ENCODE results near the gene LRRC2.
"Not testable (repeated sequence)": the region's sequence is repeated elsewhere in the genome, so short reads cannot be mapped to it uniquely, and the experiment has no call there.

Gene LRRC2

GRCh38 chr3:46585799-46586693 is 19.9 kb upstream of the LRRC2 start:
- no peak for DNase-seq
- intact Hi-C loops (cut with DNase I), result no loop called here

DNA sequence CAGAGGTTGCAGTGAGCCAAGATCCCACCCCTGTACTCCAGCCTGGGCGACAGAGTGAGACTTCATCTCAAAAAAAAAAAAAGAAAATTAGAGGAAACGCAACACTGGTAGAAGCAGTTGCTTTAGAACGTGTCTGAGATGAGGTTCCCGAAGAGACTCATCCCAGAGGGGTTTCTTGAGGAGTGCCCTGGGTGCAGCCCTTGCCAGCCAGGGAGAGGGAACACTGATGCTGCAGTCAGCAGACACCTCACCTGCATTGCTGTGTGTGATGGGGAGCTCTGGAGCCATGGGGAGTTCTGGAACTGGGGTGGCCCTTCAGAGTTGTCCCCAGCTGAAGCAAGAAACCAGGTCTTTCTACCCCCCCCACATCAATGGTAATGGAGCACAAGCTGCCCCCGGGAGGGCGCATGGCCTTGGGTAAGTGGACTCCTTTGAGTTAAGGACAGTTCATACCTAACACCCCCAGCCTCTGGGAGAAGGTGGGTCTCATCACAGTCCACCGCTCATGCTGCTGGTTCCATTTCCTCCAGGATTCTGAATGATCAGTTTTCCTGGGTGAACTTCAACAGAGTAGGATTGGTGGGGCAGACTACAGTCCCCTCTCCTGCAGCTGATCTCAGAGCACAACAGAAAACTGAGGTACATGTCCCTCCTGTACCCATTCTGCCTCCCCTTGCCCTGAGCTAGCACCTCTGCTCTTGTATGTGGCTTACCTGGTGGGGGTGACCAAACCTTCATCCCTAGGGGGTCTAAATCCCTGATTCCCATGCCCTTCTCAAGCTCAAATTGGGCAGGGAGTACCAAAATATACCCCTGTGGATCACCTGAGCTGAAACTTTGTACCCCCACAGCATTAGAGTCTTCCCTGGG is 18.7 kb upstream of the LRRC2 start:
- intact Hi-C loops (cut with DNase I), result no loop called here
- DNase-seq, result no peak

DNA sequence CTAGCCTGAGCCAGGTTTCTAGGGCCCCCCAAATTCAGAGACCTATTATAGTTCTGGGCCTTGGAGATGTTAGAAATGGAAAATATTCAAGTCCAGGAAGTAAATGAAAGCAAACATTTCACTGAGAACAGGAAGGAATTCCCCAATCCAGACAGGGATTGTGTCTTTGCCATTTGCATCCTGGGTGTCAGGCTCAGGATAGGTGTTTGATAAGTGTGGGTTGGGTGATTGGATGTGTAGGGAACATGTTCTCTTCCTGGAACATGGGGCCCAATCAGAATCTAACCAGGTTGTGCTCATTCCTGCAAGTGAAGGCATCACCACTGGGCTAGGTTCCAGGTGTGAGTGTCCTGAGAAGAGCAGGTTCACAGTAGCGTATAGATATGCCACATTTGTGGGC is 14.6 kb upstream of the LRRC2 start:
- DNase-seq, result no peak
- intact Hi-C loops (cut with DNase I), result no loop called here

- intact Hi-C loops (cut with DNase I), result no loop called here
- no peak for DNase-seq
Measured at GRCh38 chr3:46579756-46580286, 13.7 kb upstream of the LRRC2 start.

- intact Hi-C loops (cut with DNase I), result no loop called here
- no peak for DNase-seq
Measured at GRCh38 chr3:46578973-46579755, 13.1 kb upstream of the LRRC2 start.

- DNase-seq; intact Hi-C loops (cut with DNase I): not testable (repeated sequence)
Measured at GRCh38 chr3:46577580-46578249, 11.6 kb upstream of the LRRC2 start.

DNA sequence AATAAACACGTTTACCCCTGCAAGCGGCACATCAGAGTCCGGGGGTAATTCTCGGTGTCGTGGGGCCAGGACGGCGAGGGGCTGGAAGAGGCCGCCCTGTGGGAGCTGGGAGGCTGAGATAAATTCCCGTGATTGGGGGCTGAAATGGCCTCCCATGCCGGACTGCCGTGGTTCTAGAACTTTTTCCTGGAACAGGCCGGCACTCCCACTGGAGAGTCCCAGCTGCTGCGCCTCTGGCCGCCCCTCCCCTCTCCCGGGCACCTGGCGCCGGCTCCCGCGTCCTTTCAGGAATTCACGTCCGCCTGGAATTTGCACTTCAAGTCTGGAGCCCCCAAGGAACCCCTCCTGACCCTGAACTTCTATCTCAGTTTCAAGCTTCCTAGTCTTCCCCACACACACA is 10.8 kb upstream of the LRRC2 start:
- no peak for DNase-seq
- intact Hi-C loops (cut with DNase I), result no loop called here

DNA sequence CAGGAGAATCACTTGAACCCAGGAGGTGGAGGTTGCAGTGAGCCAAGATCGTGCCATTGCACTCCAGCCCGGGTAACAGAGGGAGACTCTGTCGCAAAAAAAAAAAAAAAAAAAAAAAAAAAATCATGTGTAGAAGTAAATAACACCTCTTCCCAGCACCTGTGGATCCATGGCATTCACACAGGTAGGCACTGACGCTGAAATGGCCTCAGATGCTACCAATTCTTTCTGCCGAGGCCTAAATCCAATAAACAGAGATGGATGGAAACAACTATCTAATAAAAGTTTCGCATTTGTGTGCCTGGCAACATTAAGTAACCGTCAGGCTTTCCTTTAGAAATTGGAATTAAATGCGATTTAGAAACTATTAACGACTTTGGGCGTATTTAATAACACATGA is 10.3 kb upstream of the LRRC2 start:
- intact Hi-C loops (cut with DNase I), result no loop called here

DNA sequence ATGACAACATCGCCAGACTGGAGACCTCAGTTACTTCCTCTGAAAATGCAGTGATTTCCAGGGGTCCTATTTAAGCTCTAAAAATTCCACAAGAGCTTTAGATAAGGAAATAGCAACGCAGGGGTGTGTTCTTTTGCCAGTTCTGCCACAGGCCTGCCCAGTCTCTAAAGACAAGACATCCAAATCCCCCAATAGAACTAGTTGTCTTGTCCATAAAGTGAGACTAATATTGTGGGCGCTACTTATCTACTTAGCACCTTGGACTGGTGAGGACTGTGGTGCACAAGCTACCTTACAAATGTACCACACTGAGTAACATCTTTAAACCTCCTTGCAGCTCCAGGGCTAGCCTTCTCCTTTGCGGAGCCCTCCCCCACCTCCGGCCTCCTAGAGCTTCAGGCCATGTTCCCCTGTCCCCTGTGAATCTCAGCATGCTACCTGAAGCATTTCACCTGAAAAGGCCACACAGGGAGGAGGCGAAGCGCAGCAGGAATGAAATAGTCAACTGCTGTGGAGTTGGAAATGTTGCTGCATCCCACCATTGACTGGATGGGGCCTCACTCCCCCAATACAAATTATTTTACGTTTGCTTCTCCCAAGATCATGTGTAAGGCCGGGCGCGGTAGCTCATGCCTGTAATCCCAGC is 9.6 kb upstream of the LRRC2 start:
- no peak for DNase-seq
- intact Hi-C loops (cut with DNase I), result no loop called here

More for the DNA sequence above, 10.3 kb upstream of the LRRC2 start:
- DNase-seq, result no peak

GRCh38 chr3:46574881-46575576 is 8.9 kb upstream of the LRRC2 start:
- intact Hi-C loops (cut with DNase I), result no loop called here
- no peak for DNase-seq

GRCh38 chr3:46574243-46574646 is 8.1 kb upstream of the LRRC2 start:
- no peak for DNase-seq
- intact Hi-C loops (cut with DNase I), result no loop called here

- intact Hi-C loops (cut with DNase I), result no loop called here
- DNase-seq, result no peak
Measured at GRCh38 chr3:46573701-46574100, 7.6 kb upstream of the LRRC2 start.

GRCh38 chr3:46571684-46572083 is 5.6 kb upstream of the LRRC2 start:
- intact Hi-C loops (cut with DNase I), result no loop called here
- no peak for DNase-seq

- intact Hi-C loops (cut with DNase I), result no loop called here
- no peak for DNase-seq
Measured at GRCh38 chr3:46565607-46566039, 479 bp downstream of the LRRC2 start.

- intact Hi-C loops (cut with DNase I), result no loop called here
- DNase-seq, result no peak
Measured at GRCh38 chr3:46565077-46565476, 1.0 kb downstream of the LRRC2 start.

GRCh38 chr3:46564190-46565021 is 1.7 kb downstream of the LRRC2 start:
- intact Hi-C loops (cut with DNase I), result no loop called here
- DNase-seq, result no peak

DNA sequence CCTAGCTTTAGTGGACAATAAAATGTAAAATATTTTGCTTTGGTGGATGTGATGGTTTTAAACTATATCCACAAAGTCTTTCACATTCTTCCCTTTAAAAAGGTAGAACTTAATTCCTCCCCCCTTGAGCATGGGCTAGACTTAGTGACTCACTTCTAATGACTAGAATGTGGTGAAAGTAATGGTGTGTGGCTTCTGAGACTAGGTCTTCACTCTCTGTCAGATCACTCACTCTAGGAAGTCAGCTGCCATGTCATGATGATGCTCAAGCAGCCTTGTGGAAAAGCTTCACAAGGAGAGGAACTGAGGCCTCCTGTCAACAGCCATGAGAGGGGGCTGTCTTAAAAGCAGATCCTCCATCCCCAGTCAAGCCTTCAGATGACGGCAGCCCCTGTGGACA is 4.2 kb downstream of the LRRC2 start:
- no peak for DNase-seq
- intact Hi-C loops (cut with DNase I), result no loop called here
